ENCODE measurements around the gene STXBP5L.

STXBP5L gene

GRCh38 chr3:120908030-120908794 lies at the start of gene STXBP5L:
Gene STXBP5L, plus strand, starts transcription at chr3:120908205. Its CDS starts 1,374 bp downstream, at chr3:120909579.
- no peak for TF ChIP-seq CTCF (IDR thresholded peaks at IDR 0.05; ENCODE audit: borderline replicate concordance, control extremely low read depth, extremely low read depth, insufficient read depth, missing control alignments)
- DNase-seq (ENCODE audit: low spot score), result peak; percentile 78
- in situ Hi-C loops (cut with MboI; ENCODE audit: low sequenced_read_pairs, unreplicated experiment), result no loop called here

GRCh38 chr3:120858521-120858920 lies 49.5 kb upstream of the STXBP5L start:
- in situ Hi-C loops (cut with MboI; ENCODE audit: low sequenced_read_pairs, unreplicated experiment), result no loop called here
- no peak for DNase-seq (ENCODE audit: low spot score)
- TF ChIP-seq CTCF (IDR thresholded peaks at IDR 0.05; ENCODE audit: borderline replicate concordance, control extremely low read depth, extremely low read depth, insufficient read depth, missing control alignments), result no peak

GRCh38 chr3:120864541-120864940 lies 43.5 kb upstream of the STXBP5L start:
- TF ChIP-seq CTCF (IDR thresholded peaks at IDR 0.05; ENCODE audit: borderline replicate concordance, control extremely low read depth, extremely low read depth, insufficient read depth, missing control alignments), result no peak
- no peak for DNase-seq (ENCODE audit: low spot score)
- in situ Hi-C loops (cut with MboI; ENCODE audit: low sequenced_read_pairs, unreplicated experiment), result no loop called here

- TF ChIP-seq CTCF (IDR thresholded peaks at IDR 0.05; ENCODE audit: borderline replicate concordance, control extremely low read depth, extremely low read depth, insufficient read depth, missing control alignments), result no peak
- in situ Hi-C loops (cut with MboI; ENCODE audit: low sequenced_read_pairs, unreplicated experiment), result no loop called here
- DNase-seq (ENCODE audit: low spot score), result no peak
Measured at GRCh38 chr3:120875507-120875906, 32.5 kb upstream of the STXBP5L start.

- in situ Hi-C loops (cut with MboI; ENCODE audit: low sequenced_read_pairs, unreplicated experiment), result no loop called here
- TF ChIP-seq CTCF (IDR thresholded peaks at IDR 0.05; ENCODE audit: borderline replicate concordance, control extremely low read depth, extremely low read depth, insufficient read depth, missing control alignments), result no peak
- no peak for DNase-seq (ENCODE audit: low spot score)
Measured at GRCh38 chr3:120875989-120876388, 32.0 kb upstream of the STXBP5L start.

GRCh38 chr3:120879411-120879810 lies 28.6 kb upstream of the STXBP5L start:
- TF ChIP-seq CTCF (IDR thresholded peaks at IDR 0.05; ENCODE audit: borderline replicate concordance, control extremely low read depth, extremely low read depth, insufficient read depth, missing control alignments), result no peak
- in situ Hi-C loops (cut with MboI; ENCODE audit: low sequenced_read_pairs, unreplicated experiment), result no loop called here
- no peak for DNase-seq (ENCODE audit: low spot score)

Data from GM13976 (cell line).